Measurements from ENCODE around the gene TRAPPC2L. TPM values are rescaled to one million over a fixed set of nuclear protein-coding genes. Genes with fewer than 3 reads are reported as not detected.

Gene TRAPPC2L
- polyA plus RNA-seq, 3 donors from 2014 or later: 101 to 138 (median 113) TPM

DNA sequence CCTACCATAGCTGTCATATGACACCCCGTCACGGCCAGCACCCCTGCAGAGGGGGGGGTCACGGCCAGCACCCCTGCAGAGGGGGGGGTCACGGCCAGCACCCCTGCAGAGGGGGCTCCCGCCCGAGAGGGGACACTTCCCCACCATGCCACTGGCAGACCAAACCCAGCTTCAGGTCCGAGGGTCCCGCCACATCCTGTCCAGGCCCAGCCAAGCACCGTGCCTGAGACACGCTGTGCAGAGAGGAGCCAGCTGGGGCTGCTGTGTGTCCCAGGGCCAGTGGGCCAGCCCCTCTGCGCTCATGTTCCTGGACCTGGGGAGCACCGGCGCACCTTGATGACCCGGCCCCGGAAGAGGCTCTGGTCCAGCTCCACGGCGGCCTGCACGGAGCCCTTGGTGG lies 7.6 kb downstream of the TRAPPC2L start:
- H3K36me3 Mint-ChIP-seq: peaks cover 0 to 7% (median 0%) of the 10 kb centered on the region in 3 donors
- no peaks in the 10 kb centered on the region for H3K4me1 Mint-ChIP-seq
- no peak overlapping the region for H3K4me3 Mint-ChIP-seq
- H3K9me3 Mint-ChIP-seq: no peaks in the 10 kb centered on the region
- no peak for DNase-seq
- H3K27ac Mint-ChIP-seq: no peak overlapping the region
- H3K27me3 Mint-ChIP-seq (ENCODE audit: low read depth in 3 of 3): peaks cover 0 to 7% (median 4%) of the 10 kb centered on the region in 3 donors

DNA sequence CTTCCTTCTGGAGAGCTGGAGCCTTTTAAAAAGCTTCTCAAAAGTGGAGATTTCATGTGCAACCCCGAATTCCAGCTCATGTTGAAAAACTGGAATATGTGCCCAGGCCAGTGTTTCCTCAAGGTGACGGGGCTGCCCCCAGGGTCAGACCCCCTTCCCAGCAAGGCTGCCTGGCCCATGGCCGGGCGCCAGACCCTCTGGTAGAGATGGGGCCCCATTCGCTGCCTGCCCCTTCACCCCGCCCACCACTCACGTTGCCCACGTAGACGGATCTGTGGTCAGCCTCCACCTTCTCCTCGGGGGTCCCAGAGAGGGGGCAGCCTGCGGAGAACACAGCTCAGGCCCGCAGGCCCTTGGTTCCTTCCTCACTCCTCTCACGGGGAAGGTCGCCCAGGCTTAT lies 8.4 kb downstream of the TRAPPC2L start:
- Mint-ChIP-seq H3K9me3 (no peaks in the 10 kb centered on the region), H3K36me3 (peaks cover 0 to 3% (median 0%) of the 10 kb centered on the region in 3 donors), H3K27me3 (ENCODE audit: low read depth in 3 of 3) (peaks cover 4 to 7% (median 4%) of the 10 kb centered on the region in 3 donors), H3K4me3 (no peak overlapping the region), H3K27ac (no peak overlapping the region), H3K4me1 (no peaks in the 10 kb centered on the region)
- no peak for DNase-seq

DNA sequence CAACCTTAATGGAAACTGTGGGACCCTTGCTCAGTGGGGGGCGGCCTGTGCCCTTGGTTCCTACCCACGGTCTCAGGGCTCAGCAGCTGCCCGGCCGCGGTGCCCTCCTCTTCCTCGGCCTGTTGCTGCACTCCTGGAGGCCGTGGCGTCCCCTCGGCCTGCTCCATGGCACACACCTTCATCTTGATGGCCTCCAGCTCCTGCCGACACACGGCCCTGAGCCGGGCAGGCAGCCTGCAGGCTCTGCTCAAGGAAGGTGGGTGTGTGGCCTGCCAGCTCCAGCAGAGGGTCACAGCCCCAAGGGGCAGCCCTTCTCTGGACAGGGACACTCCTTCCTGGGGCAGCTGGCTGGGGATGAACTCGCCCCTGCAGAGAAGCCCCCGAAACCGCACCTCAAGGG lies 8.8 kb downstream of the TRAPPC2L start:
- Mint-ChIP-seq H3K9me3 (no peaks in the 10 kb centered on the region), H3K4me3 (no peak overlapping the region), H3K4me1 (no peaks in the 10 kb centered on the region), H3K36me3 (peaks cover 0 to 3% (median 0%) of the 10 kb centered on the region in 3 donors), H3K27me3 (ENCODE audit: low read depth in 3 of 3) (peaks cover 4 to 9% (median 7%) of the 10 kb centered on the region in 3 donors), H3K27ac (no peak overlapping the region)
- no peak for DNase-seq

DNA sequence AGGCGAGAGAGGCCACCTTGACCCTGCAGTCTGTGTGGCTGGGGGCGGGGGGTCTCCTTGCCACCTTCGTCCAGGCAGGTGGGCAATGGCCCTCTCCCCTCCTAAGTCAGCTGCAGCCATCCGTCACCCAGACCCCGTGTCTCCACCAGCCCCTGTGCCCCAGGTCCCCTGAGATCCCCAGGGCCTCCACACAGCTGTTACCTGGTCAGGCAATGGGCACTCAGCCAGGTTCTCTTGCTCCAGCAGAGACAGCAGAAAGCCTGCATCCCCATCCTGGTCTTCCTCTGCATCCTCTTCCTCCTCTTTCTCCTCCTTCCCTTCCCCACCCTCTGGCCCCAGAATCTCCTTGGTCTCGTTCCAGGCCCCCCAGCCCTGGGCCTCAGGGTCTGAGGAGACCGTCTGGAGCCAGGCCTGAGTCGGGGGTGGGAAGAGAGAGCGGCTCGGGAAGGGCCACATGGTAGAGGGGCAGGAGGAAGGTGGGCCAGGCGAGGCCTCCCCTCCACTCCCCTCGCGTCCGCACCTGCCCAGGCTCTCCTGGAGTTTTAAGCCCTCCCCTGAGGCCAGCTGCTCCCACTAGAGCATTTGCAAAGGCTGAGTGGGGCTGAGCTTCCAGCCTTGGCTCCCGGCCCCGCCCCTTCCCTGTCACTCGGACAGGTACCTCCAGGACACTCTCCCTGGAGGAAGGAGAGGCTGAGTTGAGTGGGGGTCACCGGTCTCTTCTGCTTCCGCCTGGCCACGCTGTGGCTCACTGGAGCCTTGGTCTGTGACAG lies 9.4 kb downstream of the TRAPPC2L start, which contains the start of gene PABPN1L:
Gene PABPN1L, minus strand, starts transcription at position 510 of the 770 bp plus-strand sequence. Its CDS starts 54 bp downstream, at position 456.
- H3K4me1 Mint-ChIP-seq: peaks cover 0 to 1% of the 10 kb centered on the region in 2 donors

DNA sequence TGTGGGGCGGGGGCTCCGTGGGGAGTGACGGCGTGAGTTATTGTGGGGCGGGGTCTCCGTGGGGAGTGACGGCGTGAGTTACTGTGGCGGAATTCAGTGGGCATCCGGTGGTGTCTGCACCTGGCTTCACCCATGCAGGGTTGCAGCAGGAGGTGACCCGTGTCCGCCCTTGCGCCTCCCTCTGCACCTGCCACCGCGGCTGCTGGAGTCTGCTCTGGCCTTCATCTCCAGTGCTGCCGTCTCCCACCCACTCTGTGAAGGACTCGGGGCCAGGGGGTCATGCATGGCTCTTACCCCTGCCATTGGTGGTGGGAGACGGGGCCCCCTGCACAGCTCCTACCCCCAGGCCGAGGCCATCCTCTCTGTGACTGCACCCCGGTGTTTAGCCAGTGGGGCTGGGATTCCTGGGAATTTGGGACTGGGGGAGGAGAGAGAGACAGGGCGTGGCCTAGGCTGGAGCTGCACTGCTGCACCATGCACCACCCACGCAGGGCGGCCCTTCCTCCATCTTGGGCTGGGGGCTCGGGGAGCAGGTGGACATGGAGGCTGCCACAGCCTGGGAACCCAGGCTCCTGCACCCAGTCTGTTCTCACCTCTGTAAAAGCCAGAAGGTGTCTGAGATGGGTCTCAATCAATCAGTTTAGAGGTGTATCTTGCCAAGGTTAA lies 10.8 kb downstream of the TRAPPC2L start:
- Mint-ChIP-seq H3K4me3 (no peak overlapping the region), H3K9me3 (no peaks in the 10 kb centered on the region), H3K4me1 (peaks cover 0 to 1% of the 10 kb centered on the region in 2 donors), H3K36me3 (no peaks in the 10 kb centered on the region), H3K27me3 (ENCODE audit: low read depth in 3 of 3) (peaks cover 4 to 10% (median 9%) of the 10 kb centered on the region in 3 donors), H3K27ac (no peak overlapping the region)
- DNase-seq: no peak

More for the DNA sequence above, 9.4 kb downstream of the TRAPPC2L start, which contains the start of gene PABPN1L:
- H3K9me3 Mint-ChIP-seq: no peaks in the 10 kb centered on the region
- peaks cover 4 to 10% (median 9%) of the 10 kb centered on the region in 3 donors for H3K27me3 Mint-ChIP-seq (ENCODE audit: low read depth in 3 of 3)
- DNase-seq: no peak
- H3K4me3 Mint-ChIP-seq: no peak within 1 kb of the TSS
- H3K36me3 Mint-ChIP-seq: peaks cover 0 to 3% (median 0%) of the 10 kb centered on the region in 3 donors
- H3K27ac Mint-ChIP-seq: no peak within 1 kb of the TSS

DNA sequence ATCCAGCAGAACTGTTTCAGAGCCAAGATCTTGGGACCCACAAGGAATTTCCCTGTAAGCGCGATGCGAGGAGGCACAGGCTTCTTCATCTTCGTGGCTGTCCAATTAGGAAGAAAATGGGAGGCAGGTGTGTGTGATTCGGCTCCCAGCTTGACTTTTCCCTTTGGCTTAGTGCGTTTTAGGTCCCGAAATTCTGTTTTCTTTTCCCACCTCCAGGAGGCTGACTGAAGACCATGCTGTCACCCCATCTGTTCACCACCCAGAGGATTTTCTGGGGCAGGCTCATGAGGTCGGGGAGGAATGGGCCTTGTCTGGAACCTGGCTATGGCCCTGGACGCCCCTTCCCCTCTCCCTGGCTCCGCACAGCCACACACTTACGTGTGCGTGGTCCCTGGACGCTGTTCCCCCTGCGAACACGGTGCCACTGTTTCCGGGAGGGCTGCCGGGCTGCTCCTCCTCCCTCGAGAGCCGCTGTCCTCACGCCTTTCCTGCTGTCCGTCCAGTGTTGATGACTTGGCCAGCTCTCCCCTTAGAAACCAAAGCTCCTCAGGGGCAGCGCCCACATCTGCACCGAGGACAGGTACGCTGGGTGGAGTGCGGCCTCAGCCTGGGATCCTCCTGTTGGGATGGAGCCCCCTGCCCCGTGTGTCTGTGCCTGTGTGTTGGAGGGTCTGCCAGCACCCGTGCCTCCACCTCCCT lies 12.2 kb downstream of the TRAPPC2L start:
- Mint-ChIP-seq H3K36me3 (no peaks in the 10 kb centered on the region), H3K4me3 (no peak overlapping the region), H3K9me3 (no peaks in the 10 kb centered on the region), H3K4me1 (peaks cover 0 to 1% of the 10 kb centered on the region in 2 donors), H3K27ac (no peak overlapping the region), H3K27me3 (ENCODE audit: low read depth in 3 of 3) (peaks cover 4 to 10% (median 7%) of the 10 kb centered on the region in 3 donors)
- DNase-seq: no peak

DNA sequence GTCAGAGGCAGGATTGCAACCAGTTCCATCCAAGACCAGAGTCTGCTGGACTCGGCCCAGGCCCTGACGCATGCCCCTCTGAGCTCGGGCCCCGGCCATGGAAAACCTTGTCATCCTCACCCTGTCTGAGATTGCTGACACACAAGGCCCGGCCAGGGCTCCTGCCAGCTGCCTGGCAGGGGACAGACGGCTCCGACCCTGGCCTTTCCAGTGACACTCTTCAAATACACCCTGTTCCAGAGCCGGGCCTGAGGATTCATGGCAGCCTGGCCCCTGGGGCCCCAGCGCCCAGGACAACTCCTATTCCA lies 12.7 kb downstream of the TRAPPC2L start:
- Mint-ChIP-seq H3K27me3 (ENCODE audit: low read depth in 3 of 3) (peaks cover 4 to 10% (median 7%) of the 10 kb centered on the region in 3 donors), H3K9me3 (no peaks in the 10 kb centered on the region), H3K4me1 (peaks cover 0 to 1% of the 10 kb centered on the region in 2 donors), H3K36me3 (no peaks in the 10 kb centered on the region), H3K4me3 (no peak overlapping the region), H3K27ac (no peak overlapping the region)
- no peak for DNase-seq

DNA sequence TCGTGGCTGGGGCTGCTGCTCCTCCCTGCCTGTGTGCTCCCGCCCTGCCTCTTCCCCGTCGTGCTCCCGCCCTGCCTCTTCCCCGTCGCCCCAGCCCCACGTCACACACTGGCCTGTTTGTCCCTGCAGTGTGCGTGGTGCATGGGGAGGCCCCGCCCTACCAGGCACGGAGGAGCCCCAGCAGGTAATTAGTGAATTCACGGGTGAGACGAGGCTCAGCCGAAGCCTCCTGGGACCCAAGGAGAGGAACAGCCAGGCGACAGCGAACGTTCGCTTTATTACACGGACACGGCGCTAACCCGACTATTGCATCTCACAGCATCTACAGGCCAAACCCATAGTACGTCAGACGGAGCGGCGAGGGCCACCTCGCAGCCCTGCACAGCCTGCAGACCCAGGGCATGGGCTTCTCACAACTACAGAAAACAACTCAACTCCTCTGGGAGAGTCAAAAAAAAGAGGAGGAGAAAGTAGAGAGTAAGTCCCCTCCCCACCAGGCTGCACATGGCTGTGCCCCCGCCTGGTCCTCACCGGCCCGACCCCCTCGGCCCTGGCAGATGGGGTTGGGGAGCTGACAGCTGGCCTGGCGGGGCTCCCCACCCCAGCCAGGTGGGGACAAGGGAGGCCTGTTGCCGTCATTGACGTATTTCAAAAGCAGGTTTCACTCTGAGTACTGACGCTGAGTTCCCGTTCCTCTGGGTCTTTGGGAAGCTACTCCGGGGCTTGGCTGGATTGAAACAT lies 13.9 kb downstream of the TRAPPC2L start:
- no peak for DNase-seq
- H3K4me3 Mint-ChIP-seq: no peak overlapping the region
- peaks cover 4 to 10% (median 7%) of the 10 kb centered on the region in 3 donors for H3K27me3 Mint-ChIP-seq (ENCODE audit: low read depth in 3 of 3)
- H3K27ac Mint-ChIP-seq: no peak overlapping the region
- H3K9me3 Mint-ChIP-seq: no peaks in the 10 kb centered on the region
- H3K4me1 Mint-ChIP-seq: peaks cover 0 to 1% of the 10 kb centered on the region in 2 donors
- H3K36me3 Mint-ChIP-seq: no peaks in the 10 kb centered on the region

DNA sequence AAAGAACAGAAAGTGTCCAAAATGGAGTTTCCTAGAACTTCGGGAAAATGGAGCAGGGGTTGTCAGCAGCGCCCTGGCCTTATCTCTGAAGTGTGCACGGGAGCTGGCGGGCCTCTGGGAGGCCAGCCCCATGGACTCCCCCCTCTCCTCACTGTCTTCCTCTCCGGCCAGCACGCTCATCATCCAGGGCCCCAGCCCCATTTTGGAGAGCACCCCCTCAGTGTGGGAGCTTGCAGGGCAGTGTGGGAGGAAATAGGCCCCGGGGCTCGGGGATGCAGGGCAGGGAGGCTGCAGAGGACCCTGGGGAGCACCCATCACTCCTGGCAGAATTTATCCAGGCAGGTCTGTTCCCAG lies 14.4 kb downstream of the TRAPPC2L start:
- no peak for DNase-seq
- H3K27ac Mint-ChIP-seq: no peak overlapping the region
- no peaks in the 10 kb centered on the region for H3K36me3 Mint-ChIP-seq
- no peak overlapping the region for H3K4me3 Mint-ChIP-seq
- peaks cover 0 to 1% of the 10 kb centered on the region in 2 donors for H3K4me1 Mint-ChIP-seq
- H3K27me3 Mint-ChIP-seq (ENCODE audit: low read depth in 3 of 3): peaks cover 4 to 10% (median 8%) of the 10 kb centered on the region in 3 donors
- no peaks in the 10 kb centered on the region for H3K9me3 Mint-ChIP-seq

DNA sequence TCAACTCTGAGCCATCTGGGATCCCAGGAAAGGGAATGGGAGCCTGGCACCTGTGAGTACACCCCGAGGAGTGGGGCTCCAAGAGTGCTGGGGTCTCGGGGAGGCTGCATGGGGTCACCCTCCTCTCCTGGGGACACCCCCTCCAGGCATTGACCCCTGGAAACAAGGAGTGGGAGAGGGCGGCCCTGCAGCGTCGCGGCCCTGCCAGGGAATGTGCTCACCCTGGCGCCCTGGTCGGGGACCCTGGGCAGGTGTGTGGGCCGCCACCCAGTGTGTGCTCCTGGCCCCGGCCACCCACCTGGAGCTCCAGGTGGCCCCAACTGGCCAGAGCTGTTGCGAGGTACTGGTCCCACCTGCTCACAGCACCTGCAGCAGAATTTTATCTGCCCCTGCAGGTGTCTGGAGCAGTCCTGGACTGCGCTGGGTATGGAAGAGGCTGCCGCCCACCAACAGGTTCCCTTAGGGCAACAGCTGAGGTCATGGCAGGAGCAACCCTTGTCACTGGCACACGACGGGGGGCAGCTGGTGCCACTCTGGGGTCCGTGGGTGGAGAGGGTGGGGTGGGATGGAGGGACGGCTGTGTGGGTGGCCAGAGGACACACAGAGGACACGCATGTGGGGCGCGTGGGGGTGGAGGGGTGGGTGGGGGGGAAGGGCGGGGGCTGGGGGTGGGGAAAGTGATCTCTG lies 14.9 kb downstream of the TRAPPC2L start:
- no peak overlapping the region for H3K27ac Mint-ChIP-seq
- no peak for DNase-seq
- H3K36me3 Mint-ChIP-seq: no peaks in the 10 kb centered on the region
- no peak overlapping the region for H3K4me3 Mint-ChIP-seq
- peaks cover 0 to 1% of the 10 kb centered on the region in 2 donors for H3K4me1 Mint-ChIP-seq
- peaks cover 4 to 8% (median 8%) of the 10 kb centered on the region in 3 donors for H3K27me3 Mint-ChIP-seq (ENCODE audit: low read depth in 3 of 3)
- no peaks in the 10 kb centered on the region for H3K9me3 Mint-ChIP-seq

DNA sequence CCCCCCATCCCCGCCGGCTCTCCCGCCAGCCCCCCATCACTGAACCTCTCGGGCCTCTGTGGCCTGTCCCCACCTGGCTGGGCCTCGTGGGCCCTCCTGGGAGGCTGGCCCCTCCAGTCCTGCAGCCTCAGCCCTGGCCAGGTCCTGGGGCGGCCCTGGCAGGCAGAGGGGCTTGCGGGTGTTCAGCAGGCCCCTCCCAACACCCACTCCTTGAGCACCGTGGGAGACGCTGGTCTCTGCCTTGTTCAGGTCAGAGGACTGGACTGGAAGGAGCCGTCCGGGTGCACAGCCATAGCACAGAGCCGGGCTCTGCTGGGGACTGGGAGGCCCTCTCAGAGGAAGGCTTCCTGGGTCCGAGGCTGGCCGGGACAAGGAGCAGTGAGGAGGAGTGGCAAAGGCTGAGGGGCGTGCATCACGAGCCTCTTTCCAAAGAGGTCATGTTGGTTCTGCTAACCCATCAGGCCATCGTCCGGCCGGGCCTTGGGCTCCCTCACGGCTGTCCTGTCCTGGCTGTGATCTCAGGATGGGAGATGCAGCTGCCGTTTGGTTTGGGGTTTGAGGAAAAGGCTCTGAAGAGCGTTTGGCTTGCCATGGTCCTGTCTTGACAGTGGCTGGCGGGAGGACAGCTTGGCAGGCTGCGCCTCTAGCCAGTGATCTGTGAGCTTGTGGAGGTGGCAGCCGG lies 15.9 kb downstream of the TRAPPC2L start:
- no peaks in the 10 kb centered on the region for H3K36me3 Mint-ChIP-seq
- peaks cover 0 to 1% of the 10 kb centered on the region in 2 donors for H3K4me1 Mint-ChIP-seq
- no peak for DNase-seq
- H3K9me3 Mint-ChIP-seq: no peaks in the 10 kb centered on the region
- H3K4me3 Mint-ChIP-seq: no peak overlapping the region
- H3K27ac Mint-ChIP-seq: no peak overlapping the region
- H3K27me3 Mint-ChIP-seq (ENCODE audit: low read depth in 3 of 3): peaks cover 4 to 8% (median 8%) of the 10 kb centered on the region in 3 donors

DNA sequence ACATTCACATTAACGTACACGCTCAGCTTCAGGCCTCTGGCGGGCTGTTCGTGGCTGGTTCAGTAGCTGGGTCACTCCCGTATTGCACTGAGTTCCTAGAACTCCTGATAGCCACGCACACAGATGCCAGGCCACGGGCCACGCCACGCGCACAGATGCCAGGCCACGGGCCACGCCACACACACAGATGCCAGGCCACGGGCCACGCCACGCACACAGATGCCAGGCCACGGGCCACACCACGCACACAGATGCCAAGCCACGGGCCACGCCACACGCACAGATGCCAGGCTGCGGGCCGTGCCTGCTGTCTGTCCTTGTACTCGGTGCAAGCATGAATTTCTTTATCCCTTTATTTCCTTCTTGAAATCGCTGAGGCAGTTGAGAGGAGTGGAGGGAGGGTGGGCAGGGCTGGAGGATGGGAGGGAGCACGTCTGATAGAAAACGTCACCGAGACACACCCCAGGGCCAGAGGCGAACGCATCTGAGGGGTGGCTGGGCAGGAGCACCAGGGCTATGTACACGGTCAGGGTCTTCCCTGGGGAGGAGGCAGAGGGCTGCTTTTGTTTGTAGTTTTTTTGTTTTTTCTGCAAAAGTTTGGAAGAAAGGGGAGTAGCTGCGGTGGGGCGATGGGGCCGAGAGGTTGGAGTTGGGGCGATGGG lies 18.1 kb downstream of the TRAPPC2L start:
- Mint-ChIP-seq H3K9me3 (no peaks in the 10 kb centered on the region), H3K27ac (no peak overlapping the region), H3K4me3 (no peak overlapping the region), H3K36me3 (no peaks in the 10 kb centered on the region), H3K27me3 (ENCODE audit: low read depth in 3 of 3) (peaks cover 0 to 6% (median 3%) of the 10 kb centered on the region in 3 donors), H3K4me1 (peaks cover 0 to 1% of the 10 kb centered on the region in 2 donors)
- no peak for DNase-seq

All from immature natural killer cell (primary cell).